Measurements from ENCODE around the gene DTYMK.

DNA sequence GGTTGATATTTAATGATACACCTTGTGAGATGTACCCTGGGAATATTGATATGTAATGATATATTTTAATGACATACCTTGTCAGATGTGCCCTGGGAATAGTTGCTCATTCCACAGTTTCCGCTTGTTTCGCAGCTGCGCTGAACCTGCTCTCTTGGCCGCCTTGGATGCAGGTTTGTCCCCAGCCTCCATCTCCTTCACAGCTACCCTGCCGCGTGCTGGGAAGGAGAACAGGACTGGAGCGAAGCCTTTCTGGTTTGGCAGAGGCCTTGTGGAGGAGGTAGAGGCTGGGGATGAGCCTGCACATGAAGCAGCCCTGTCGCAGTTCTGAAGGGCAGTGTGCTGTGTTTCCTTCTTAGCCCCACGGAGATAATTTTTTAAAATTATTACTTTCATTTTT, 34.5 kb downstream of the DTYMK start:
- TF ChIP-seq, protein P1, sequence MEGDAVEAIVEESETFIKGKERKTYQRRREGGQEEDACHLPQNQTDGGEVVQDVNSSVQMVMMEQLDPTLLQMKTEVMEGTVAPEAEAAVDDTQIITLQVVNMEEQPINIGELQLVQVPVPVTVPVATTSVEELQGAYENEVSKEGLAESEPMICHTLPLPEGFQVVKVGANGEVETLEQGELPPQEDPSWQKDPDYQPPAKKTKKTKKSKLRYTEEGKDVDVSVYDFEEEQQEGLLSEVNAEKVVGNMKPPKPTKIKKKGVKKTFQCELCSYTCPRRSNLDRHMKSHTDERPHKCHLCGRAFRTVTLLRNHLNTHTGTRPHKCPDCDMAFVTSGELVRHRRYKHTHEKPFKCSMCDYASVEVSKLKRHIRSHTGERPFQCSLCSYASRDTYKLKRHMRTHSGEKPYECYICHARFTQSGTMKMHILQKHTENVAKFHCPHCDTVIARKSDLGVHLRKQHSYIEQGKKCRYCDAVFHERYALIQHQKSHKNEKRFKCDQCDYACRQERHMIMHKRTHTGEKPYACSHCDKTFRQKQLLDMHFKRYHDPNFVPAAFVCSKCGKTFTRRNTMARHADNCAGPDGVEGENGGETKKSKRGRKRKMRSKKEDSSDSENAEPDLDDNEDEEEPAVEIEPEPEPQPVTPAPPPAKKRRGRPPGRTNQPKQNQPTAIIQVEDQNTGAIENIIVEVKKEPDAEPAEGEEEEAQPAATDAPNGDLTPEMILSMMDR (IDR thresholded peaks at IDR 0.05; ENCODE audit: low read length) = no peak
- TF ChIP-seq EZH2 (IDR thresholded peaks at IDR 0.05; ENCODE audit: borderline replicate concordance, low read length) = no peak
